Activated CD8-positive, alpha-beta memory T cell treated with anti-CD3 and anti-CD28 coated beads, Interleukin-2, amount 10 ng/mL, durations not matched to agents 7 days and 5 days (primary cell): Measurements from ENCODE around the gene NLRP9. TPM values are rescaled to one million over a fixed set of nuclear protein-coding genes. Genes with fewer than 3 reads are reported as not detected.
"Not testable (repeated sequence)": the region's sequence is repeated elsewhere in the genome, so short reads cannot be mapped to it uniquely, and the experiment has no call there.

Experiments used
- ATAC-seq: fragments of 150-1000 bp; cut with Tn5 transposase; one replicate; pipeline ENCODE4 v1.10.0; 2021; ENCODE audit warnings: moderate library complexity
- CTCF ChIA-PET: fragments of 350-600 bp; sonication (Branson Sonifier 250); formaldehyde crosslinking; loops from one replicate; lab custom pipeline; 2021; ENCODE audit warnings: antibody characterized with exemption; lab: Charles Lee
- DNase-seq: peaks from one replicate; pipeline ENCODE4 v3.0.0-alpha.2; 2020
- H3K27ac Mint-ChIP-seq: one replicate; pipeline ENCODE4 v1.8.0; 2021; ENCODE audit warnings: mild to moderate bottlenecking, mixed read lengths
- H3K27me3 Mint-ChIP-seq: one replicate; pipeline ENCODE4 v1.8.0; 2021; ENCODE audit warnings: mixed read lengths
- H3K36me3 Mint-ChIP-seq: one replicate; pipeline ENCODE4 v1.8.0; 2021; ENCODE audit warnings: mild to moderate bottlenecking, mixed read lengths
- H3K4me1 Mint-ChIP-seq: one replicate; pipeline ENCODE4 v1.8.0; 2021; ENCODE audit warnings: mixed read lengths
- H3K4me3 Mint-ChIP-seq: one replicate; pipeline ENCODE4 v1.8.0; 2021; ENCODE audit warnings: mild to moderate bottlenecking, moderate library complexity, mixed read lengths
- H3K9me3 Mint-ChIP-seq: one replicate; pipeline ENCODE4 v1.8.0; 2022; ENCODE audit warnings: low read depth, mixed read lengths
- total RNA-seq, 2 experiments: library from RNA; stranded (reverse); gene quantifications; one replicate each; pipeline ENCODE4 v1.2.3, GENCODE V29; 2021

Gene NLRP9
- not detected for total RNA-seq

GRCh38 chr19:55738302-55738701 lies at the start of gene NLRP9:
NLRP9 (minus strand) TSS chr19:55738402; CDS start chr19:55738374, 28 bp downstream.
- DNase-seq: no peak
- H3K36me3 Mint-ChIP-seq: peaks cover 1% of the 10 kb centered on the region
- H3K4me3 Mint-ChIP-seq: no peak within 1 kb of the TSS
- CTCF ChIA-PET: interaction anchor here (1.0 kb wide), 1 partner anchor 107 kb away, joined by 4 read pairs; no protein-coding TSS in a partner anchor
- H3K27me3 Mint-ChIP-seq: no peaks in the 10 kb centered on the region
- H3K27ac Mint-ChIP-seq: no peak within 1 kb of the TSS
- H3K9me3 Mint-ChIP-seq: no peaks in the 10 kb centered on the region
- ATAC-seq: no peak
- H3K4me1 Mint-ChIP-seq: no peaks in the 10 kb centered on the region

- Mint-ChIP-seq H3K9me3 (peaks cover 2% of the 10 kb centered on the region), H3K27ac (no peak overlapping the region), H3K27me3 (no peaks in the 10 kb centered on the region), H3K4me1 (no peaks in the 10 kb centered on the region), H3K4me3 (no peak overlapping the region), H3K36me3 (no peaks in the 10 kb centered on the region)
- CTCF ChIA-PET: no interaction called here
- DNase-seq (no peak), ATAC-seq (no peak)
These were observed 42.9 kb upstream of the NLRP9 start for GRCh38 chr19:55781112-55781511.

GRCh38 chr19:55778331-55778730 lies 40.1 kb upstream of the NLRP9 start:
- Mint-ChIP-seq H3K27me3 (no peaks in the 10 kb centered on the region), H3K4me1 (no peaks in the 10 kb centered on the region)
- CTCF ChIA-PET: no interaction called here

GRCh38 chr19:55777528-55777927 lies 39.3 kb upstream of the NLRP9 start:
- H3K27me3 Mint-ChIP-seq: no peaks in the 10 kb centered on the region
- no peak for DNase-seq
- ATAC-seq: no peak
- peaks cover 2% of the 10 kb centered on the region for H3K9me3 Mint-ChIP-seq
- no peaks in the 10 kb centered on the region for H3K36me3 Mint-ChIP-seq
- H3K4me3 Mint-ChIP-seq: no peak overlapping the region
- CTCF ChIA-PET: no interaction called here
- no peaks in the 10 kb centered on the region for H3K4me1 Mint-ChIP-seq
- no peak overlapping the region for H3K27ac Mint-ChIP-seq

More at GRCh38 chr19:55778331-55778730, 40.1 kb upstream of the NLRP9 start:
- Mint-ChIP-seq H3K27ac (no peak overlapping the region), H3K36me3 (no peaks in the 10 kb centered on the region), H3K9me3 (peaks cover 2% of the 10 kb centered on the region), H3K4me3 (no peak overlapping the region)
- DNase-seq (no peak), ATAC-seq (no peak)

- ATAC-seq, CTCF ChIA-PET, H3K27me3 Mint-ChIP-seq, H3K4me3 Mint-ChIP-seq, H3K27ac Mint-ChIP-seq, H3K9me3 Mint-ChIP-seq, H3K36me3 Mint-ChIP-seq, DNase-seq, H3K4me1 Mint-ChIP-seq: not testable (repeated sequence)
These were observed 31.4 kb upstream of the NLRP9 start for GRCh38 chr19:55769632-55770031.

- DNase-seq, H3K4me1 Mint-ChIP-seq, H3K36me3 Mint-ChIP-seq, H3K27ac Mint-ChIP-seq, H3K9me3 Mint-ChIP-seq, H3K4me3 Mint-ChIP-seq, H3K27me3 Mint-ChIP-seq, ATAC-seq, CTCF ChIA-PET: not testable (repeated sequence)
These were observed 30.6 kb upstream of the NLRP9 start, which contains the start of gene RFPL4AL1 for GRCh38 chr19:55768818-55769217. RFPL4AL1 (plus strand) TSS chr19:55769118; CDS start chr19:55771805, 2,687 bp downstream.

- Mint-ChIP-seq H3K4me3 (no peak overlapping the region), H3K9me3 (peaks cover 8% of the 10 kb centered on the region), H3K4me1 (no peaks in the 10 kb centered on the region), H3K36me3 (no peaks in the 10 kb centered on the region), H3K27me3 (peaks cover 4% of the 10 kb centered on the region), H3K27ac (no peak overlapping the region)
- ATAC-seq: no peak
- no peak for DNase-seq
- CTCF ChIA-PET: no interaction called here
These were observed 28.3 kb upstream of the NLRP9 start for GRCh38 chr19:55766466-55766865.

- H3K9me3 Mint-ChIP-seq, ATAC-seq, H3K4me1 Mint-ChIP-seq, H3K36me3 Mint-ChIP-seq, CTCF ChIA-PET, H3K4me3 Mint-ChIP-seq, H3K27ac Mint-ChIP-seq, H3K27me3 Mint-ChIP-seq, DNase-seq: not testable (repeated sequence)
These were observed 20.6 kb upstream of the NLRP9 start, which contains the start of gene RFPL4A for GRCh38 chr19:55758797-55759196. RFPL4A (plus strand) TSS chr19:55759097; CDS start chr19:55761801, 2,704 bp downstream.

- H3K4me3 Mint-ChIP-seq, H3K27me3 Mint-ChIP-seq, DNase-seq, H3K36me3 Mint-ChIP-seq, CTCF ChIA-PET, ATAC-seq, H3K9me3 Mint-ChIP-seq, H3K4me1 Mint-ChIP-seq, H3K27ac Mint-ChIP-seq: not testable (repeated sequence)
These were observed 18.6 kb upstream of the NLRP9 start for GRCh38 chr19:55756808-55757207.

GRCh38 chr19:55753401-55753800 lies 15.2 kb upstream of the NLRP9 start:
- Mint-ChIP-seq H3K36me3 (no peaks in the 10 kb centered on the region), H3K27me3 (no peaks in the 10 kb centered on the region), H3K9me3 (no peaks in the 10 kb centered on the region), H3K4me1 (no peaks in the 10 kb centered on the region), H3K4me3 (no peak overlapping the region), H3K27ac (no peak overlapping the region)
- CTCF ChIA-PET: no interaction called here
- no peak for ATAC-seq
- no peak for DNase-seq

- Mint-ChIP-seq H3K4me3 (no peak overlapping the region), H3K27me3 (no peaks in the 10 kb centered on the region)
These were observed 12.5 kb upstream of the NLRP9 start for GRCh38 chr19:55750715-55751114.

GRCh38 chr19:55730378-55730777 lies 7.8 kb downstream of the NLRP9 start:
- H3K27me3 Mint-ChIP-seq: not testable (repeated sequence)

More at GRCh38 chr19:55750715-55751114, 12.5 kb upstream of the NLRP9 start:
- no peaks in the 10 kb centered on the region for H3K4me1 Mint-ChIP-seq
- no peaks in the 10 kb centered on the region for H3K36me3 Mint-ChIP-seq
- no peak for ATAC-seq
- no peak overlapping the region for H3K27ac Mint-ChIP-seq
- no peak for DNase-seq
- CTCF ChIA-PET: no interaction called here
- H3K9me3 Mint-ChIP-seq: no peaks in the 10 kb centered on the region

GRCh38 chr19:55723491-55723890 lies 14.7 kb downstream of the NLRP9 start:
- CTCF ChIA-PET: no interaction called here
- no peak overlapping the region for H3K4me3 Mint-ChIP-seq
- no peak for DNase-seq
- H3K27me3 Mint-ChIP-seq: peaks cover 8% of the 10 kb centered on the region
- ATAC-seq: no peak
- H3K36me3 Mint-ChIP-seq: no peaks in the 10 kb centered on the region
- no peak overlapping the region for H3K27ac Mint-ChIP-seq
- no peaks in the 10 kb centered on the region for H3K4me1 Mint-ChIP-seq
- H3K9me3 Mint-ChIP-seq: peaks cover 12% of the 10 kb centered on the region

More at GRCh38 chr19:55730378-55730777, 7.8 kb downstream of the NLRP9 start:
- CTCF ChIA-PET: interaction anchor here (1.0 kb wide), 1 partner anchor 26 kb away, joined by 3 read pairs; no protein-coding TSS in a partner anchor
- H3K9me3 Mint-ChIP-seq, H3K4me1 Mint-ChIP-seq, H3K36me3 Mint-ChIP-seq, ATAC-seq, DNase-seq, H3K4me3 Mint-ChIP-seq, H3K27ac Mint-ChIP-seq: not testable (repeated sequence)

GRCh38 chr19:55720801-55721200 lies 17.4 kb downstream of the NLRP9 start:
- H3K9me3 Mint-ChIP-seq: peaks cover 12% of the 10 kb centered on the region
- no peaks in the 10 kb centered on the region for H3K36me3 Mint-ChIP-seq
- no peak overlapping the region for H3K27ac Mint-ChIP-seq
- H3K4me1 Mint-ChIP-seq: no peaks in the 10 kb centered on the region
- DNase-seq (no peak), ATAC-seq (no peak)
- no peak overlapping the region for H3K4me3 Mint-ChIP-seq
- peaks cover 6% of the 10 kb centered on the region for H3K27me3 Mint-ChIP-seq
- CTCF ChIA-PET: no interaction called here
